Measurements from ENCODE around the gene TNIP1. TPM values are rescaled to one million over a fixed set of nuclear protein-coding genes. Genes with fewer than 3 reads are reported as not detected.

Gene TNIP1
- total and polyA plus RNA-seq, 3 donors from 2014 or later, result 43.5 to 58.3 (median 48.4) TPM

- Histone ChIP-seq H3K4me3 (no peak overlapping the region), H3K27me3 (no peaks in the 10 kb centered on the region), H3K36me3 (ENCODE audit: low read depth, missing control alignments) (no peaks in the 10 kb centered on the region), H3K4me1 (peaks cover 6% of the 10 kb centered on the region), H3K9me3 (no peaks in the 10 kb centered on the region), H3K27ac (no peak overlapping the region)
- intact Hi-C loops (cut with DNase I; ENCODE audit: low total_unique reads), result no loop called here
- DNase-seq, result no peak
- no peak for TF ChIP-seq CTCF (IDR thresholded peaks at IDR 0.05)
- no peak for TF ChIP-seq POLR2A (IDR thresholded peaks at IDR 0.05)
- WGBS, 2 donors, result 97 to 98% methylated on average over 11 of the region's 11 CpGs
Measured at GRCh38 chr5:151031554-151031953, 49.3 kb downstream of the TNIP1 start.

- no peak for TF ChIP-seq CTCF (IDR thresholded peaks at IDR 0.05)
- no peak for TF ChIP-seq POLR2A (IDR thresholded peaks at IDR 0.05)
- intact Hi-C loops (cut with DNase I; ENCODE audit: low total_unique reads), result no loop called here
- WGBS, 2 donors, result 46 to 75% methylated on average over 4 of the region's 4 CpGs
- Histone ChIP-seq H3K27me3 (no peaks in the 10 kb centered on the region), H3K4me3 (no peak overlapping the region), H3K9me3 (no peaks in the 10 kb centered on the region), H3K27ac (peak overlapping the region in 1 of 2 donors; percentile 17), H3K36me3 (ENCODE audit: low read depth, missing control alignments) (no peaks in the 10 kb centered on the region), H3K4me1 (peaks cover 12% of the 10 kb centered on the region)
- peak; percentile 82 for DNase-seq
Measured at GRCh38 chr5:151030379-151030778, 50.5 kb downstream of the TNIP1 start.

GRCh38 chr5:151030056-151030336, 50.8 kb downstream of the TNIP1 start:
- intact Hi-C loops (cut with DNase I; ENCODE audit: low total_unique reads), result no loop called here
- TF ChIP-seq POLR2A (IDR thresholded peaks at IDR 0.05) (no peak), CTCF (IDR thresholded peaks at IDR 0.05) (no peak)
- 87 to 95% methylated on average over 5 of the region's 5 CpGs for WGBS, 2 donors
- H3K4me3 ChIP-seq, result no peak overlapping the region
- H3K4me1 ChIP-seq, result peaks cover 12% of the 10 kb centered on the region
- H3K27me3 ChIP-seq, result no peaks in the 10 kb centered on the region
- no peak for DNase-seq
- H3K9me3 ChIP-seq, result no peaks in the 10 kb centered on the region
- H3K27ac ChIP-seq, result peak overlapping the region in 1 of 2 donors; percentile 17
- H3K36me3 ChIP-seq (ENCODE audit: low read depth, missing control alignments), result no peaks in the 10 kb centered on the region

- no peaks in the 10 kb centered on the region for H3K36me3 ChIP-seq (ENCODE audit: low read depth, missing control alignments)
- H3K4me1 ChIP-seq, result peaks cover 17% of the 10 kb centered on the region
- TF ChIP-seq CTCF (IDR thresholded peaks at IDR 0.05), result no peak
- no peak for TF ChIP-seq POLR2A (IDR thresholded peaks at IDR 0.05)
- intact Hi-C loops (cut with DNase I; ENCODE audit: low total_unique reads), result no loop called here
- no peaks in the 10 kb centered on the region for H3K9me3 ChIP-seq
- H3K27me3 ChIP-seq, result no peaks in the 10 kb centered on the region
- H3K4me3 ChIP-seq, result no peak overlapping the region
- peak overlapping the region in 1 of 2 donors; percentile 17 for H3K27ac ChIP-seq
- no peak for DNase-seq
- WGBS, 2 donors, result 88 to 95% methylated on average over 9 of the region's 9 CpGs
Measured at GRCh38 chr5:151029179-151030055, 51.4 kb downstream of the TNIP1 start.

- Histone ChIP-seq H3K27ac (no peak overlapping the region), H3K36me3 (ENCODE audit: low read depth, missing control alignments) (no peaks in the 10 kb centered on the region), H3K9me3 (no peaks in the 10 kb centered on the region), H3K4me1 (peaks cover 24% of the 10 kb centered on the region), H3K4me3 (no peak overlapping the region), H3K27me3 (no peaks in the 10 kb centered on the region)
- 97 to 98% methylated on average over 5 to 8 of the region's 8 CpGs for WGBS, 2 donors
- no peak for TF ChIP-seq CTCF (IDR thresholded peaks at IDR 0.05)
- no peak for TF ChIP-seq POLR2A (IDR thresholded peaks at IDR 0.05)
- intact Hi-C loops (cut with DNase I; ENCODE audit: low total_unique reads), result no loop called here
- DNase-seq, result no peak
Measured at GRCh38 chr5:151028717-151029116, 52.1 kb downstream of the TNIP1 start.

Measured in testis (tissue), 3 donors.